SJCRH30 (cell line): ENCODE measurements around the gene VPS39. TPM values are rescaled to one million over a fixed set of nuclear protein-coding genes. Genes with fewer than 3 reads are reported as not detected.

ENCODE experiments used
- DNase-seq, 2 experiments: peaks; one replicate each; pipeline ENCODE4 v3.0.0-alpha.2; 2015 to 2020
- H3K27ac ChIP-seq: fragments of 250-450 bp; sonication (Bioruptor Pico); 2 replicates; pipeline ENCODE4 v1.5.1; 2020; ENCODE audit warnings: mild to moderate bottlenecking, moderate library complexity
- H3K27me3 ChIP-seq: fragments of 250-450 bp; sonication (Bioruptor Pico); 2 replicates; pipeline ENCODE4 v1.5.1; 2020; ENCODE audit warnings: mild to moderate bottlenecking, moderate library complexity
- H3K36me3 ChIP-seq: fragments of 250-450 bp; sonication (Bioruptor Pico); 2 replicates; pipeline ENCODE4 v1.5.1; 2020; ENCODE audit warnings: mild to moderate bottlenecking, moderate library complexity
- H3K4me1 ChIP-seq: fragments of 250-450 bp; sonication (Bioruptor Pico); 2 replicates; pipeline ENCODE4 v1.5.1; 2020; ENCODE audit warnings: mild to moderate bottlenecking, moderate library complexity
- H3K4me3 ChIP-seq: fragments of 250-450 bp; sonication (Bioruptor Pico); 2 replicates; pipeline ENCODE4 v1.5.1; 2020; ENCODE audit warnings: mild to moderate bottlenecking, moderate library complexity
- H3K9me3 ChIP-seq: fragments of 250-450 bp; sonication (Bioruptor Pico); replicated peaks from 2 replicates; pipeline ENCODE4 v1.5.1; 2020; ENCODE audit warnings: mild to moderate bottlenecking, moderate library complexity
- total RNA-seq: library from RNA; depleted of rRNA; stranded (reverse); fragments of >200 nt; shearing (Covaris generic); gene quantifications from 2 replicates; pipeline ENCODE4 v1.2.3, GENCODE V29; 2014

The VPS39 gene
- total RNA-seq, 1 experiment from 2014 or later, result 29.3 TPM

DNA sequence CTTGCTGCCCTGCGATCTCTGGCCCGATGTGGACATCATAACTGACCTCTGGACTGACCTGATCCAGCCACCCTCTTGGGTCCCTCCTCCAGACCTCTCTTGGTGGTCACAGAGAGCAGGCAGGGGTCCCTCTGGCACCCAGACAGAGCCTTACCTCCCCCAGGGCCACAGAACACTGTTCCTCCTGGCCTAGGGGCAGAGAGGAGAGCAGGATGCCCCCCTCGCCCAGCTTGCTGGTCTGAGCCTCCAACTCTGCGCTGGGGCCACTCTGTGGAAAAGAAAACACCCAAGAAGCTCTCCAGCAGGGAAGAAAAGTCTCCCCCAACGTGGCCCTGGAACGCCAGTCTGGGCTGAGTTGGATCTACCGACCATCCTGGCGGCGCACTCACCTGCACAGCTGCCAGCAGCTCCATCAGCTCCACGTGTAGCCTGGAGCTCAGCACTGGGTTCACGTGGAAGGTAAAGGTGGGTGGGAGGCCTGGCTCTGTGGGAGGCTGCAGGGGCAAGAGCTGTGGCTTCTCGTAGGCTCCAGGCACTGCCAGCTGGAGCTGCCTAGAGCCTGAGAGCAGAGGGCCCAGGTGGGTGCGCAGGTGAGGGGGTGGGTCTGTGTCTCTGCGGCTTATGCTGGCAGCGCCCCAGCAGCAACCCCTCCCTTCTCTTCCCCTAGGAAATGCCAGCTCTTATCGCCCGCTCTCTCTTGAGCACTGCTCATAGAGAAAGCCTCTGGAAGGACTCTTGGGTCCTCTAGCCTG is 57.7 kb downstream of the VPS39 start:
- Histone ChIP-seq H3K4me1 (peaks cover 8% of the 10 kb centered on the region; the same call in 1 of the 2 replicates), H3K36me3 (no peaks in the 10 kb centered on the region), H3K9me3 (no peaks in the 10 kb centered on the region), H3K4me3 (no peak overlapping the region), H3K27me3 (0 out of 2 replicates have a peak, but pooled peaks cover 2% of the 10 kb centered on the region), H3K27ac (no peak overlapping the region)
- no peak for DNase-seq

DNA sequence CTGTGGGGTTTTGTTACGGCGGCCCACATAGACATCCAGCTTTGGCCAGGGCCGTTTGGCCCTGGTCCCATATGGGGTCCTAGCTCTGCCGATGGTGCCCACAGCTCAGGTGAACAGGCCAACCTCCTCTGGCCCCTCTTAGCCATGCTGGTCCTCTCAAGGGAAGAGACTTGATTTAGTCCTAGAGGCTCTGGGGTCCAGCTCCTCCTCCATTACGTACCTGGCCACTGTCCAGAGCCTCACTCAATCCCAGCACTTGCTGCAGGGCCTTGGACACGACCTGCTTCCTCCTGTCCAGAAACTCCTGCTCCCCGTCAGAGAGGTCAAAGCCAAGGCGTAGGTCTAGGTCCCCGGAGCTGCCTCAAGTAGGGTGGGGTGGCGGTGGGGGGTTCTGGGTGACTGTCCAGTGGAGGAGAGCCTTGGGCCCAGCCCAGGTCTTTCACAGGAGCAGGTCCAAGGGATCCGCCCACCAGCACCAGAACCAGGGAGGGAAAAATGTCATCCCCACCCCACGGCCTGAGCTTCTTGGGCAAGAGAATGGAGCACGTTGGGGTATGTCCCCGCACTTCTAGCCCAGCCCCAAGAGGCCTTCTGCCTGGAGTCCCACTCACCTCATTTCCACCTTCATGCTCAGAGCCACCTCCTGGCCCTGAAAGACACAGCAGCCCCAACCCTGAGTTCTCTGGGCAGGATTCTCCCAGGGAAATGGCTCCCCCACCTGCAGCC is 58.4 kb downstream of the VPS39 start:
- H3K9me3 ChIP-seq, result no peaks in the 10 kb centered on the region
- no peak for DNase-seq
- H3K27ac ChIP-seq, result no peak overlapping the region
- H3K27me3 ChIP-seq, result 0 out of 2 replicates have a peak, but pooled peaks cover 2% of the 10 kb centered on the region
- no peaks in the 10 kb centered on the region for H3K36me3 ChIP-seq
- H3K4me1 ChIP-seq, result peaks cover 8% of the 10 kb centered on the region; the same call in 1 of the 2 replicates
- no peak overlapping the region for H3K4me3 ChIP-seq

DNA sequence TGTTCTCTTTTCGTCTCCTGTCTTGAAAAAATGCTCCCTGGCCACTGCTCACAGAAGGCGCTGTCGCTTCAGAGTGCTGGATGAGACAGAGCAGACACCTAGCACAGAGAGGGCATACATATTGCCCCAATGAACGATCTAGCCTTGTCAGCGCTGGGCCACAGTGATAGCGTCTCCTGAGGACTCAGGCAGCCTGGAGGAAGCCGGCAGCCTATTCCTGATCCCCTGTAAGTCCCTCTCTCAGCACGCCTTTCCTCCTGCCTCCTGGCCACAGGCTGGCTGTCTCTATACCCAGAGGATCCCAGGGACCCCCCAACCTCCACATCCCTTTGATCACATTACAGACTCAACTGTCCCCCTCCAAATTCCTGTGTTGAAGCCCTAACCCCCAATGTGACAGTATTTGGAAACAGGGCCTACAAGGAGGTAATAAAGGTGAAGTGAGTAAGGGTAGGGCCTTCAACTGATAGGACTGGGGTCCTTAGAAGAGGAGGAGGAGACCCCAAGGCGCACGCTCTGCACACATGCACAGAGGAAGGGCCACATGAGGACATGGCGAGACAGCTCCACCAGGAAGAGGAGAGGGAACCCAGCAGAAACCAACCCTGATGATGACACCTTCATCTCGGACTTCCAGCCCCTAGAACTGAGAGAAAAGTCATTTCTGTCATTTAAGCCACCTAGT is 59.2 kb downstream of the VPS39 start:
- H3K27me3 ChIP-seq, result 0 out of 2 replicates have a peak, but pooled peaks cover 2% of the 10 kb centered on the region
- H3K4me3 ChIP-seq, result no peak overlapping the region
- H3K9me3 ChIP-seq, result no peaks in the 10 kb centered on the region
- no peaks in the 10 kb centered on the region for H3K36me3 ChIP-seq
- H3K4me1 ChIP-seq, result peaks cover 8% of the 10 kb centered on the region; the same call in 1 of the 2 replicates
- H3K27ac ChIP-seq, result no peak overlapping the region
- no peak for DNase-seq

DNA sequence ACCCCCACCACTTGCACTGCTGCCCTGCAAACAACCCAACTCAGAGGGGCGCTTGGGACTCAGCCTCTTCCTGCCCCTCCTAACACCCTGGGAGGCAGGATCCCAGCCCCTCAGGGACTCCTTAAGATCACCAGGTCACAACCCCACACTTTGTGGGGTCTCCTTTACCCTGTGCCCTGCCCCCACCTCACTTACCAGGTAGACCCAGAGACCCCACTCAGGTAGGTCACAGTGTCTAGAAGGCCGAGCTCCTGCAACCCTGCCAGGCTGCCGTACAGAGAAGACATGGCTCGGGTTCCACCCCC is 60.7 kb downstream of the VPS39 start:
- Histone ChIP-seq H3K27ac (no peak overlapping the region), H3K9me3 (no peaks in the 10 kb centered on the region)
- no peak for DNase-seq

DNA sequence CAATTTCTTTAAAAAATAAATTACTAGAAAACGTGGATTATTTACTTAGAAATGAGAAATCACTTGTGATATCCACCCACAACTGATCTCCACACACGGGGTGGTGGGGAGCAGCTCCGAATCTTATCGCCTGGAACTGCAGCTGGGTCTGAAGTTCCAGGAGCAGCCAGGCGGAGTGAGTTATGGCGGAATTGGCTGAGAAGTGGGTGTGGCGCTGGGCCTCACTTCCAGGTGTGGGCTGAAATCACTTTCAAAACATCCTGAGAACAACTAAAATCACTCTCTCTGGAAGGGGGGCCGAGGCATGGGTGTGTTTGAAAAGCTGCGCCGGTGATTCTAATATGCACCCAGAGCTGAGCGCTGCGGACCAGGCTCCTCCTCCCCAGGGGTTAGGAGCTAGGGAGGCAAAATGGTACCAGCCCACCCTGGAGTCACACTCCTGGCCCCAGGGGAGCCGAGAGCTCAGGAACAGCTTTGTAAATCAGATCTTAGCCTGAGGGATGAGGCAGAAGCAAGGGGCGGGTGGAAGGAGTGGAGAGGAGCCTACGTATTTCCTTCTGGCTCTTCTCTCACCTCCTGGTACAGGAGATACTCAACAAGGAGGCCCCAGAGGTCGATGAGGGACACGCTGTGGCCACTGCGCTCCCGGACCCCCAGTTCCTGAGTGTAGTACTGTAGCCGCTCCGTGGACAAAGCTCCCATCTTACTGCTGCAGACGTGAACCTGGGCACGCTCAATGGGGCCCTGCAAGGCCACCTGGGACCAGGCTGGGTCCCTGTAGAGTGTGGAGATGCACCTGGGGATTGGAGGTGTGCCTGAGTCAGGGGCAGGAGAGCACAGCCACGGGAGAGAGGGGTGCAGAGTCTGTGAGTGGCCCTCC is 61.3 kb downstream of the VPS39 start:
- H3K27ac ChIP-seq, result no peak overlapping the region
- peaks cover 6% of the 10 kb centered on the region; the same call in 1 of the 2 replicates for H3K4me1 ChIP-seq
- H3K9me3 ChIP-seq, result no peaks in the 10 kb centered on the region
- DNase-seq, result no peak
- no peak overlapping the region for H3K4me3 ChIP-seq
- no peaks in the 10 kb centered on the region for H3K36me3 ChIP-seq
- H3K27me3 ChIP-seq, result 0 out of 2 replicates have a peak, but pooled peaks cover 2% of the 10 kb centered on the region

More for the DNA sequence above, 60.7 kb downstream of the VPS39 start:
- H3K36me3 ChIP-seq, result no peaks in the 10 kb centered on the region
- no peak overlapping the region for H3K4me3 ChIP-seq
- peaks cover 8% of the 10 kb centered on the region; the same call in 1 of the 2 replicates for H3K4me1 ChIP-seq
- H3K27me3 ChIP-seq, result 0 out of 2 replicates have a peak, but pooled peaks cover 2% of the 10 kb centered on the region

DNA sequence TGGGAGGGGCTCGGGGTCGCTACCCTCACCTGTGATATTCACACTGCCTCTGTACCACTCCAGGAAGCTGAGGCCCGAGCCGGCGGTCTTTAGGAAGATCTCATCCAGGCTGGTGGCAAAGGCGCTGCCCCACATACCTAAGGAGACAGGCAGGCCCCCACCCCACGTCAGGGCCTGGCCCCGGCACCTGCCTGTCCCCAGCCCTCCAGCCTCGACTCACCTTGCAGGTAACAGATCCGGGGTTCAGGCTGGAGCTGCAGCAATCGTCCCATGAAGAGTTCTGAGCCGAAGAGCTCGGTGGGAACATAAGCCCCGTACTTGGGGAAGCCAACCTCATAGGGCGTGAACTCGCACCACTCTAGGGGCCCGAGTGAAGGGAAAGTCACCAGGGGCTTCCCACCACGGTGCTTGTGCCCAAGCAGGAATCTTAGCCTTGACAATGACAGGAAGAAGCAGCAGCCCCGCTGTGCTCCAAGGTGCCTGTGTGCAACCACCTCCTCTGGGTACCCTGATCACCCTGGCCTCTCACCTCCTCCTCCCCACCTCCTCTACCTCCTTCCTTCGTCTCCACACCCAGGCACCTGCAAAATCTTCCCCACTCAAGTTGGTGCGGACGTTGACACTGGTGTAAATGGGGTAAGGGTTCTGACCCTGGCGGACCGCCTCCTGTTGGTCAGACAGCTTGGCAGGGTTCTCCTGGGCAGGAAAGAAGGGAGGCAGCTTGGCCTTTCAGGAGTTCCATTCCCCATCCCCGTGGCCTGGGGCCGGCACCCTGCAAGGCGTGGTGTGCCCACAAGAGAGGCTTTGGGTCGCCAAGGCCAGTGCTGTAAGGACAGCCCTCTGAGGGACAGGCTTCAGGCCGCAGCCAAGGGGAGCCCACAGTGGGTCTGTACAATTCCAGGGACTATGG is 62.3 kb downstream of the VPS39 start:
- DNase-seq, result no peak
- H3K36me3 ChIP-seq, result no peaks in the 10 kb centered on the region
- no peaks in the 10 kb centered on the region for H3K9me3 ChIP-seq
- no peak overlapping the region for H3K4me3 ChIP-seq
- H3K4me1 ChIP-seq, result no peaks in the 10 kb centered on the region
- no peak overlapping the region for H3K27ac ChIP-seq
- 0 out of 2 replicates have a peak, but pooled peaks cover 2% of the 10 kb centered on the region for H3K27me3 ChIP-seq

DNA sequence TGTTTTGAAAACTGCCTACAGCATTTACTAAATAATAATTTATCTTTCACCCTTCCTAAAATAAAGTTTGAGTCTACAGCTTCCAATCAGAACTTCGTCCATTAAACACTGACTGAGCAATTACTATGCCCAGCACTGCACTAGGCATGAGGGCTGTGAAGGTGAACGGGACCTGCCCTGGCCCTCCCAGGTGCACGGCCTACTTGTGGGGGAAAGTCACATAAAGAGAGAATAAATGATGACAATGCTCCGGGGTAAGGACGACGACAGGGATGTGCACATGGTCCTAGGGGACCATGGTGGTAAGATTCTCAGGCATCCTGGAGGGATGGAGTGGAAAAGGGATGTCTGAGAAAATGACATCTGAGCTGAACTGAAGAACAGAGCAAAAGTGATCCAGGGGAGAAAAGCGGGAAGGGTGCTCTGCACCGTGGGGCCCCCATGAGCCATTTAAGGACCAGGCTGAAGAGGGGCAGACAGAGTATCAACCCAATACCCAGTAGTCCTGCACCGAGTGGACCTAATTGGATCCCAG is 63.2 kb downstream of the VPS39 start:
- Histone ChIP-seq H3K27ac (no peak overlapping the region), H3K9me3 (no peaks in the 10 kb centered on the region), H3K27me3 (0 out of 2 replicates have a peak, but pooled peaks cover 2% of the 10 kb centered on the region), H3K4me3 (no peak overlapping the region), H3K4me1 (no peaks in the 10 kb centered on the region), H3K36me3 (no peaks in the 10 kb centered on the region)
- DNase-seq, result no peak

DNA sequence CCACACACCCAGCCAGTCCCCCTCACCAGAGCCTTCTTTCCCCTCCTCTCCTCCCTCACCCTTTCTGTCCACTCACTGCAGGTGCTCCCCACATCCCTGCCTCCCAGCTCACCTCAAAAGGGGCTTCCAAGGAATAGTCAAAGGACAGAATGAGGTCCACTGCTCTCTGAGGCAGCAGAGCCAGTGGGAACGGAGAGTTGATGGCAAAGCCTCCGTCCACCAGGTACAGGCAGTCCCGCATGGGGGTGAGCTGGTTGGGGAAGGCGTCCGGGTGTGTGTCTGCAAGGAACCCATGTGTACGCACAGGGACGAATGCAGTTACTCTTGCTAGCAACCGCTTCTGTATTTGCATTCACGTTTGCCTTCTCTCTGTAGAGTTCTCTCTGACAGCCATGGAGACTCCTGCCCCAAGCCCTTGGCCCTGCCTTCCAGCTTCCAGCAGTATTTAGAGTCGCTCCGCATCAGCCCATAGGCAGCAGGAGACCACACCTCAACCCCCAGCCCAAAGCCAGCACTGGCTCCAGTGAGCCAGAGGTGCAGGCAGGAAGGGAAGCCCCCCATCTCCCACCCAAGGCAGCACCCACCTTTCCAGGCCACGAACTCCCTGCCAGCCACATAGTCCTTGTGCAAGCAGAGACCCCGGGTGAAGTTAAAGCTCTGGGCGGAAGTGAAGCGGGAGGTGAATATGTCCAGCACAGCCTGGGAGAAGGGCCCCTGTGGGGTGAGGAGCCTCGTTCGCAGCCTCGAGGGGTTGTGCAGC is 64.1 kb downstream of the VPS39 start:
- Histone ChIP-seq H3K4me3 (no peak overlapping the region), H3K27me3 (0 out of 2 replicates have a peak, but pooled peaks cover 2% of the 10 kb centered on the region), H3K27ac (no peak overlapping the region), H3K9me3 (no peaks in the 10 kb centered on the region), H3K36me3 (no peaks in the 10 kb centered on the region), H3K4me1 (no peaks in the 10 kb centered on the region)
- no peak for DNase-seq

DNA sequence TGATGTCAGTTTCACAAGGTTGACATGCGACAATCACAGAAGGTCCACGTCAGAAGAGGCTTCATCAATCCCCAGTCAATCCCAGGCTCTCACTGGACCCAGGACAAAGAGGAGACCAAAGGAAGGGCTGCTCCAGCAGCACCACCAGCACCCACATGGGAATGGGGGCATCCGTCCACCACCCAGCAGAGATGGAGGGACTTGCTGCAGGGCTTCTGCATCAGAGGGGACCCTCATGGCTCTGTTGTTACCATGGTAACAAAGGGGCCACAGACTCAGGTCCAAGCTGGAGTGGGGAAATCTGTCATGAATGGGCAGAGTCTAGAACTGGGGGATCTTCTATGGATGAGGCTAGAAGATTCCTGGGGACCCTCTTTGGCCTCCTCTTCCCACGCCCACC is 64.7 kb downstream of the VPS39 start:
- DNase-seq, result no peak
- no peaks in the 10 kb centered on the region for H3K36me3 ChIP-seq
- no peak overlapping the region for H3K4me3 ChIP-seq
- no peaks in the 10 kb centered on the region for H3K4me1 ChIP-seq
- H3K27me3 ChIP-seq, result 0 out of 2 replicates have a peak, but pooled peaks cover 2% of the 10 kb centered on the region
- no peak overlapping the region for H3K27ac ChIP-seq
- H3K9me3 ChIP-seq, result no peaks in the 10 kb centered on the region

DNA sequence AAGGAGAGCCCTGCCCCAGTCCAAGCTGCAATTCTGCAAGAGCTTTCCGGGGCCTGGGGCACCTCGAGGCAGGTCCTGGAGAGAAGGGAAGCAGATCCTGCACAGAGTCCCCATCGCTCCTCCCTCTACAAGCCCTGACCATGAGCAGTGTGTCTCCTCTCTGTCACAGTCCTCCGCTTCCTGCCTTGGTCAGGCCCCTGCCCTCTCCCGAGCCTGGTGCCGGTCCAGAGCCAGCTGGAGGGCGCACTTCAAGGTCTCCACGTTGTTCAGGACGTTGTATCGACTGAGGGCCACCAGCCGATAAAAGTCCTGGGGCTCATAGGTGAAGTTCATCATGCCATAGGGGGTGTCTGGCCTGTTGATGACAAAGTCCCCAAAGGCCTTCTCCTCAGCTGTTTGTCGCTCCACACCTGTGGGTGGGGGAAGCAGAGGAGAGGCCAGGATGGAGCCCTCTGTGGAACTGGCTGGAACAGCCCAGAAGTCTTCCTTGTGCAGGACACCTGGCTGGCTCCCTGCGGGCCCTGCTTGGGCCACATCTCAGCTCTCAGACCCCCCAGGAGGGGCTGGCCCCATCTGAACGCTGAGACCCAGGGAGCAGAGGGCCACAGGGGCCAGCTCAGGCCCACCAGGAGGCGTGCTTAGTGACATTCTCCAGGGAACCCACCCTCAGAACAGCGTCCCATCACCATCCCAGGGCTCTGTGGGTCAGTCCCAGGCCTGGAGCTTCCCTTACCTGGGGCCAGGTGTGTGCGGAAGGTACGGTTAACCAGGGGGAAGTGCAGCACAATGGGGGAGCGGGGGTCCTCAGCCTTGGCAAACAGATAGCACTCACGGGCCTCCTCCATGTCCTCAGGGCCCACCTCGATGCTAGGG is 66.1 kb downstream of the VPS39 start:
- H3K27ac ChIP-seq, result no peak overlapping the region
- H3K4me3 ChIP-seq, result no peak overlapping the region
- no peaks in the 10 kb centered on the region for H3K9me3 ChIP-seq
- H3K27me3 ChIP-seq, result no peaks in the 10 kb centered on the region
- H3K36me3 ChIP-seq, result no peaks in the 10 kb centered on the region
- DNase-seq, result no peak
- H3K4me1 ChIP-seq, result no peaks in the 10 kb centered on the region

DNA sequence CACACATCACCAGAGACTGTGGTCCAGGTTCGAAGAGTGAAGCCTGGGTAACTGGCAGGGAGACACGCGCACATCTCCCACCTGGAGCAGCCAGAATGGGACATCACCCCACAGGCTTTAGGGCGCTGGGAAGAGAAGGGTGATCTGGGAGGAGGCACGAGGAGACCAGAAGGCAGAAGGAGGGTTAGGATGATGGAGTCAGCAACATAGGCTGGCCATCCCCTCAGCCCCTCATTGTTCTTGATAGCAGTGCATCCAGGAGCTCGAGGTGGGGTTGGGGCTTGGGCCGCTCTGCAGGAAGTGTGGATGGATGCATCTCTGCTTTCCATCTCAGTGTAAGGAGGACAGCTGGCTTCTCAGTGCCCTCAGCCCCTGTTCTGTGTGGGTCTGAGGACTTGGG is 66.9 kb downstream of the VPS39 start:
- Histone ChIP-seq H3K4me1 (no peaks in the 10 kb centered on the region), H3K27me3 (no peaks in the 10 kb centered on the region), H3K36me3 (no peaks in the 10 kb centered on the region), H3K27ac (no peak overlapping the region), H3K9me3 (no peaks in the 10 kb centered on the region), H3K4me3 (no peak overlapping the region)
- DNase-seq, result no peak
